Dermis microvascular lymphatic vessel endothelial cell (primary cell): ENCODE results near the gene ZFHX2. TPM values are rescaled to one million over a fixed set of nuclear protein-coding genes. Genes with fewer than 3 reads are reported as not detected.
"Not testable (repeated sequence)": the region's sequence is repeated elsewhere in the genome, so short reads cannot be mapped to it uniquely, and the experiment has no call there.

Source experiments
- DNase-seq, 2 donors: peaks; one replicate each; pipeline versions ENCODE4 v3.0.0 to v3.0.0-alpha.2; 2010; ENCODE audit warnings: low read depth in 2 of 2
- total RNA-seq: library from RNA; depleted of rRNA; stranded (reverse); fragments of >200 nt; gene quantifications from 2 replicates; pipeline ENCODE4 v1.2.1, GENCODE V29; 2014

ZFHX2 gene
- 0.13 TPM in 2 replicates for total RNA-seq

- DNase-seq = peak in 1 of 2 donors; percentile 62
Observed at GRCh38 chr14:23551266-23552028, at the start of gene ZFHX2. Gene ZFHX2 (minus strand): TSS chr14:23551765. CDS start chr14:23535325, 16,440 bp downstream.

DNA sequence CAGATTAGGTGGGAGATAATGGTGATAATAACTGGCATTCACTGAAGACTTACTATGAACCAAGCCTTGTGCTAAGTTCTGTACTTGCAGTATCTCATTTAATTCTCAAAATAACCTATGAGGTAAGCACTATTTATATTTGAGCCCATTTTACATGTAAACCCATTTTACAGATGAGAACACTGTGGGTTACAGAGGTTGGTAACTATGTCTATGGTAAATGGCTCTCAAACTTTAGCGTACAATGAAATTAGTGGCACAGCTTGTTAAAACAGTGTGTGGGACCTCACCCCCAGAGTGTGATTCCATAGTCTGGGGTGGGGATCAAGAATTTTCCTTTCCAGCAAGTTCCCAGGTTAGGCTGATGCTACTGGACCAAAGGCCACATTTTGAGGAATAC is 49.2 kb upstream of the ZFHX2 start:
- DNase-seq = no peak

- DNase-seq = no peak
Observed at GRCh38 chr14:23600322-23600707, 48.8 kb upstream of the ZFHX2 start.

- not testable (repeated sequence) for DNase-seq
Observed at GRCh38 chr14:23594191-23594590, 42.6 kb upstream of the ZFHX2 start.

- DNase-seq = no peak
Observed at GRCh38 chr14:23590198-23590597, 38.6 kb upstream of the ZFHX2 start.

- no peak for DNase-seq
Observed at GRCh38 chr14:23589606-23590005, 38.0 kb upstream of the ZFHX2 start.

- peak; percentile 75 to 90 for DNase-seq
Observed at GRCh38 chr14:23588884-23589598, 37.5 kb upstream of the ZFHX2 start.

- DNase-seq = not testable (repeated sequence)
Observed at GRCh38 chr14:23584527-23585203, 33.1 kb upstream of the ZFHX2 start.

DNA sequence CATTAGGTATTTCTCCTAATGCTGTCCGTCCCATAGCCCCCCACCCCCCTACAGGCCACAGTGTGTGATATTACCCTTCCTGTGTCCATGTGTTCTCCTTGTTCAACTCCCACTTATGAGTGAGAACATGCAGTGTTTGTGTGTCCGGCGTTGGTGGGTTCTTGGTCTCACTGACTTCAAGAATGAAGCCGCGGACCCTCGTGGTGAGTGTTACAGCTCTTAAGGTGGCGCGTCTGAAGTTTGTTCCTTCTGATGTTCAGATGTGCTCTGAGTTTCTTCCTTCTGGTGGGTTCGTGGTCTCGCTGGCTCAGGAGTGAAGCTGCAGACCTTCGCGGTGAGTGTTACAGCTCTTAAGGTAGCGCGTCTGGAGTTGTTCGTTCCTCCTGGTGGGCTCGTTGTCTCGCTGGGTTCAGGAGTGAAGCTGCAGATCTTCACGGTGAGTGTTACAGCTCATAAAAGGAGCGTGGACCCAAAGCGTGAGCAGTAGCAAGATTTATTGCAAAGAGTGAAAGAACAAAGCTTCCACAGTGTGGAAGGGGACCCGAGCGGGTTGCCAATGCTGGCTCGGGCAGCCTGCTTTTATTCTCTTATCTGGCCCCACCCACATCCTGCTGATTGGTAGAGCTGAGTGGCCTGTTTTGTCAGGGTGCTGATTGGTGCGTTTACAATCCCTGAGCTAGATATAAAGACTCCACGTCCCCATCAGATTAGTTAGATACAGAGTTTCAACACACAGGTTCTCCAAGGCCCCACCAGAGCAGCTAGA is 32.4 kb upstream of the ZFHX2 start:
- DNase-seq = not testable (repeated sequence)

- no peak for DNase-seq
Observed at GRCh38 chr14:23582906-23583760, 31.6 kb upstream of the ZFHX2 start.

GRCh38 chr14:23580948-23581281 is 29.4 kb upstream of the ZFHX2 start:
- no peak for DNase-seq

- no peak for DNase-seq
Observed at GRCh38 chr14:23580152-23580926, 28.8 kb upstream of the ZFHX2 start.

DNA sequence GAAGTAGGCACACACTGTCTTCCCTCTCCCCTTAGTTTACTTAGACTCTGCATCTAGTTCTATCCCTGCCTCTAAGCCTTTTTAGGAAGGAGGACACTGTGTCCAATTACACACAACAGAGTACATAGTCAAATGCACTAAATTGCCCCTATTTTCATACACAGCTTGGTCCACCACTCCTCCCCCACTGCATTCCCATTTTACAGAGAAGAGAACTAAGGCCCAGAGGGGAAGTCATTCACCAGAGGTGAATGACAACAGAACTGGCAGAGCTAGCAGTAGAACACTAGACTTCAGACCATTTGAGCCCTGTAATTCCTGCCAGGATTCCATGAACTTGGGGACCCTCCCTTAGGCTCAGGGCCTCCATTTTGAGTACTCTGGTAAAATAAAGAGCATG is 28.2 kb upstream of the ZFHX2 start:
- DNase-seq = no peak

DNA sequence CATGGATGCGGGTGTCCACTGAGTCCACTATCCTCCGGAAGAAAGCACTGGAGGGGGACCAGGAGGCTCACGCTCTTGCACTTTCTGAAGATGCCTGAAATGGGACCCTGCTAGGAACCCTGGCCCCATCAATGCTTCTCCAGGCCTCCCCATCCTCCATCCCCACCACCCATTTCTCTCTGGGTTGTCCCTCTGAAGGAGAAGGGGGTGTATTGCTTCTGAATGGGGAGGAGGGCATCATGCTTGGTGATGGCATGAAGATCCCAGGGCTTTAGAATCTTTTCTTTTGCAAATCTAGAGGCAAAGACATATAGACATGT is 27.7 kb upstream of the ZFHX2 start:
- DNase-seq = no peak

DNA sequence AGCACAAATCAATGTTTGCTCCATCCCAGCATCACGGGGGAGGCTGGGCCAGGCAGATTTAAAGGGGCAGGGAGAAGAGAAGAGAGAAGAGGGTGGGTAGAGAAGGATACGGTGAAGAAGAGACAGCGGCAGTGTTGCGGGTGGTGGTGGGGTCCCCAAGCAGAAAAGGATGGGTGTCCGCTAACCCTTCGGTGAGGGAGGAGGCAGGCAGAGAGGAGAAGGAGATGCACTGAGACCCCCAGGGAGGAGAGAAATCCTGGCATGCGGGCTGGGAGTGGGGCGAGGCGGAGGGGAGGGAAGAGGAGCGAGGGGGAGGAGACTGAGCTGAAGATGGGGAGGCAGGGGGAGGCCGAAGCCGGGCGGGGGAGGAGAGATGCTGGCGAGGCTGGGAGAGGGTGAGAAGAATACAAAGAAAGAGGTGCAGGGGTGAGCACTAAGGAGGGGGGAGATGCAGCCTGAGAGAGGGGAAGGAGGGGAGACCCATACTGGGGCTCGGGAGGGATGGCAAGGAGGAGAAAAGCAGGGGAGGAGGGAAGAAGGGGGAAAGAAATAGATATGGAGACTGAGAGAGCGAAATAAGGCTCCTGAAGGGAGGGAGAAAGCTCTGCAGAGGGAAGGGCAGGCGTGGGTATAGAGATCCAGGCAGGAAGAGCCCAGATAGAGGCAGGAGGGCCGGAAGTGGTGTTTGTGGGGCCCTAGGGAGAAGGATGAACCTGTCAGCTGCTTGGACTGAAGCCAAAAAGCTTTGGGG is 27.2 kb upstream of the ZFHX2 start, which contains the start of gene JPH4:
Gene JPH4, minus strand, starts transcription at position 231 of the 751 bp plus-strand sequence. CDS start 1,337 bp downstream, outside the sequence.
- no peak for DNase-seq

- DNase-seq = no peak
Observed at GRCh38 chr14:23577710-23578392, 26.3 kb upstream of the ZFHX2 start.

DNA sequence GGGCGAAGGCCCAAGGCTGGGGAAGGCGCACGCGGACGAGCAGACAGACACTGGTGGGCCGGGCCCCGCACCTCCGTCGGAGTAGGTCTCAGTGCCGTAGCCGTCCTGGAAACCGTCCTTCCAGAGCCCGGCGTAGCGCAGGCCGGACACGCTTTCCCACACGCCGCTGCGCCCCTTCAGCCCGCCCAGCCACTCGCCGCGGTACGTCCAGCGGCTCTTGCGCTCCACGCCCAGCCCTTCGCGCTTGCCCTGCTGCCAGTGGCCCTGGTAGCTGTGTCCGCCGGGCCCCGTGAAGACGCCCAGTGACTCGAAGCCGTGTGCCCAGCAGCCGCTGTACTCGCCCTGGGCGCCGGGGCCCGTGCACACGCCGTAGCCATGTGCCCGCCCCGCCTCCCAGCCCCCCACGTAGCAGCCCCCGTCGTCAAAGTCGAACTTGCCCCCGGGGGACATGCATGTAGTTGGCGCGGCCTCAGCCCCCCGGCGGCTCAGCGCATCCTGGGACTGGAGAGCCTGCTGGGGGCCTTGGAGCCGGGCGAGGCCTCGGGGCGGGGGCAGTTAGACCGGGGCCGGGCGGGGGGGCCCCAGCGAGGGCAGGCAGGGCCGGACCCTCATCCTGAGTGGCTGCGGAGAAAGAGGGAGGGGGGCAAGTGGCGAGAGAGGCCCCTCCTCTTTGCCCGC is 25.6 kb upstream of the ZFHX2 start:
- no peak for DNase-seq

- no peak for DNase-seq
Observed at GRCh38 chr14:23573384-23574015, 21.9 kb upstream of the ZFHX2 start.
